Stimulated activated CD4-positive, alpha-beta T cell treated with anti-CD3 and anti-CD28 coated beads, Interleukin-4, amount 100 ng/mL, for 24 hours (primary cell): Measurements from ENCODE around the gene NRDC.

Experiments
- DNase-seq: peaks from one replicate; pipeline ENCODE4 v3.0.0-alpha.2; 2020

The NRDC gene

GRCh38 chr1:51754666-51755065 lies 123.9 kb downstream of the NRDC start:
- DNase-seq: no peak

GRCh38 chr1:51753969-51754368 lies 124.6 kb downstream of the NRDC start:
- no peak for DNase-seq

GRCh38 chr1:51752073-51752948 lies 126.2 kb downstream of the NRDC start:
- DNase-seq: no peak

- DNase-seq: no peak
Measured at GRCh38 chr1:51750729-51751128, 127.8 kb downstream of the NRDC start.

GRCh38 chr1:51750218-51750617 lies 128.3 kb downstream of the NRDC start:
- no peak for DNase-seq

- DNase-seq: no peak
Measured at GRCh38 chr1:51749151-51749550, 129.4 kb downstream of the NRDC start.

- DNase-seq: no peak
Measured at GRCh38 chr1:51745304-51745570, 133.3 kb downstream of the NRDC start.

GRCh38 chr1:51744506-51745303 lies 133.8 kb downstream of the NRDC start:
- DNase-seq: no peak

GRCh38 chr1:51741121-51741681 lies 137.3 kb downstream of the NRDC start:
- DNase-seq: no peak

- DNase-seq: no peak
Measured at GRCh38 chr1:51740652-51741051, 137.9 kb downstream of the NRDC start.
